GM21515 (cell line): ENCODE results near the gene RIOX2.

Experiments
- ATAC-seq: cut with Tn5 transposase; IDR thresholded peaks from one replicate; pipeline ENCODE4 v1.9.1; 2021; ENCODE audit not compliant: unreplicated experiment

The RIOX2 gene

DNA sequence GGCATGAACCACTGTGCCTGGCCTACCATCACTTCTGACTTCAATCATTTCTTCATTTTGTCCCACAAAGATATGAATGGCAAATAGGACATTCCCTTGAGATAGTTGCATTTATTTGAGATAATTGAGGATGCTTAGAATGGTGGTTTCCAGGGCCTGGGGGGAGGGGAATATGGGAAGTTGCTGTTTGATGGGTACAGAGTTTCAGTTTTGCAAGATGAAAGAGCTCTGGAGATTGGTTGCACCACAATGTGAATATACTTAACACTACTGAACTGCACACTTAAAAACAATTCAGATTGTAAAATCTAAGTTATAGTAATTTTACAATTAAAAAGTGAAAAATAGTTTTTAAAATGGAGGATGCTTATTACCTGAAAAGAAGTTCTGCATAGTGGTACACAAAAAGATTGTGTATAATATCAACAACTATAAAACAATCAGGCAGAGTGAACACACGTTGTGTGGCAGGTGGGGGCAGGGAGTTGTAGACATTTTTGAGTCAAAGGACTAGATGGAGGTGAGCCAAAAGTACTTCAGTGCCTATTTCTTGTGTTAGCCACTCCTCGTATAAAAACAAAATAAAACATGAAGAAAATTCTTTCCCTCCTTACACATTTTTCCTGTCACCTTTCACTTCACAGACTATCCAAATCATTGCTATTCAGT is 18.5 kb upstream of the RIOX2 start:
- no peak for ATAC-seq

DNA sequence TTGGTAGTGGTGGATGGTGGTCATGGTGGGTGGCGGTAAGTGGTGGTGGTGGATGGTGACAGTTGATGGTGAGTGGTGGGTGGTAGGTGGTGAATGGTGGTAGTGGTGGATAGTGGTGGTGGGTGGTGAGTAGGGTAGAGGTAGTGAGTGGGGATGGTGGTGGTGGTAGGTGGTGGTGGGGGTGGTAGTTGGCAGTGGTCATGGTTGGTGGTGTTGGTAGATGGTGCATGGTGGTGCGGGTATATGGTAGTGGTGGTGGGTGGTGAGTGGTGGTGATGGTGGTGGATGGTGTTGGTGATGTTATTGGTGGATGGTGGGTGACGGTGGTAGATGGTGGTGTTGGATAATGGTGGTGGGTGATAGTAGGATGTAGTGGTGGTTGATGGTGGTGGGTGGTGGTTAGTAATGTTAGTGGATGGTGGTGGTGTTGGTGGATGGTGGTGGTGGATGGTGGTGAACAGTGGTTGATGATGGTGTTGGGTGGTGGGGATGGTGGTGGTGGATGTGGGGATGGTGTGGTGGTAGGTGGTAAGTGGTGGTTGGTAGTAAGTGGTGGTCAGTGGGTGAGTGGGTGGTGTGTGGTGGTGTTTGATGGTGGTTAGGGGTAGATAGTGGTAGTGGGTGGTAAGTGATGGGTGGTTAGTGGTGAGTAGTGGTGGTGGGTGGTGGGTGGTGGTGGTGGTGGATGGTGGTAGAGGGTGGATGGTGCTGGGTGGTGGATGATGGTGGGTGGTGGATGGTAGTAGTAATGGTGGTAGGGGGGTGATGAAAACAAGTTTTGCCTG is 16.7 kb upstream of the RIOX2 start:
- ATAC-seq = no peak

DNA sequence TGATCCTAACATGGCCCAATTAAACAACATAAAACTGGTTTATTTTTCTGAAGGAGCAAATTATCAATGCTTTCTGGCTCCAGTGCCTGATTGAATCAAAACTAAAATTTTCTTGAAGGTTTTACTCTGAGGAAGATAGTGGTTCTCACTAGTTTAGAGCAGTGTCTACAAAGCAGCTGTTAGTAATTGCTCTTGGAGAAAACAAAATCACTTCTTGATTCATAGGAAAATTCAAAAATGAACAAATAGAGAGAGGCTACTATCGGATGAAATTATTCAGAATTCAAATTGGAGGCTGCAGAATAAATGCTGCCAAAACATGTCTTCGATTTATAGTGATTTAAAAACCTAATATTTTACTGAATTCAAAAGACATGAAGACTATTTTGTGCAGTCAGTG is 15.1 kb upstream of the RIOX2 start:
- no peak for ATAC-seq

DNA sequence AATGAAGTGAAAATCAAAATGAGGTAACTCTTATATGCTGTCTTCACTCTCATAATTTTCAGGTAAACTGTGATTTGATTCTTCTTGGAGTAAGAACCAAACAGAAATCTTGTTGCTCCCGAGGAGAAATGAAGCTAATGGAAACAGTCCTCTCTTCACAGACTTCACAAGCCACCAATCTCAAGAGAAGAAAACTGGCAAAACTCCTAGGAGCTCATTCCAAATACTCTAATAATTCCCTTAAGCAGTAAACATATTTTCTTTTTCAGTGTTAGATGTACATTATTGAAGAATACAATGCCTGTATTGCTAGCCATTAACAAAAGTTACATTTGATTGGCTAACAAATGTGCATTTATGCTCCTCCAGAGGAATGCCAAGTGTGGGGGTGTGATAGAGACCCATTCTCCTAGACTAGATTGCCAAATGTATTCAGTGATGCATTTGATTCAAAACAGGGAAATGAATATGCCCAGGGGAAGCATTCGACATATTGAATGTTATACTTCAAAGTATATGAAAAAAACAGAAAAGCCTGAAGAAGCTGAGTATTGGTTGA is 11.8 kb upstream of the RIOX2 start:
- ATAC-seq = no peak

DNA sequence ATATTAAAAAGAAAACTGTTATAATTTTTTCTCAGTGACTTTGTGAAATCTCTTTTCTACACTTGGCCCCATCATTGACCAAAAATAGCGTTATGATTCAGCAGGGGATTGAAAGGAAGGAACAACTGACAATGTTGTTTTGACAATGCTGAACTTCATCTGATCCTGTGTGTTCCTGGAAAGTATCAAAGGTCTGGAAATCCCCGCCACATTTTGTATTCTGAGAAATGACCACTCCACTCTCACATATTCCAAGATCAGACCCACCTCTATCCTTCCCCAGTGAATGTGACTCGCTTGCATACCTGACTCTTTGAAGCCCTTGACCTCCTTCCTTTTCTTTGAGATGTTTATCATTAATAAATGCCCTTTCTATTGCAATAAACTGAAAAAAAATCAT is 9.7 kb upstream of the RIOX2 start:
- no peak for ATAC-seq

DNA sequence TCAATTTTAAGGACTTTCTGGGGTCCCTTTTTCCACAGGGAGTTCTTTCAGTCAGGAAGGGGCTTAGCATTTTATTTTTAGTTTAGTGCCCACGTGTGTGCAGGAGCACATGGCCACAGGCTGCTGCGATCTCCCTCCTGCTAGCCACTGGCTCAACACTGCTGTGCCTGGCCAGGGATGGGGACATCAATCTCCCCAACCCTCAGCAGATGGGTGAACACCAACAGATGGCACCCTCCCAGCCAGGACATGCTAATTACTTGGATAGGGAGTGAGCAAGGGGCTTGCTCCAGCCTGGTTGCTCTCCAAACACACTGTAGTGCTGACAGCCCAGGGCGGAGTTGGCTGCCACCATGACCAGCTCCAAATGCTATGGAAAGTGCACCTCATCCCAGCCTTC is 7.4 kb upstream of the RIOX2 start:
- ATAC-seq = no peak

DNA sequence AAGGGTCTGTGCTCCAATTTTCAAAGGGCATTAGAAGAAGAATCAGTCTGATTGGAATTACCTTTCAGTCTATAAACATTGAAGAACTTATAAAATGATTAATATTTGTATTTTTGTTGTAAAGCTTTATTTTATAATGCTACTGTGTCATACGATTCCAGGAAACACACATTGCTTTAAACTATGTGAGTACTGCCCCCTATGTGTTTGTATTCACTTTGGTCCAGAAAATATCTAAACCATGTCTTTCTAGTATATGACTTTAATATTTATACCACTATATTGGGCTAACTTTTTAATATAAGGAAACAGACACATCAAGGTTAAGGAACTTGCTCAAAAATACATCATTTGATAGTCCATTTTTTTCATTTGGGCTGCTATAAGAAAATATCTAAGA is 3.2 kb upstream of the RIOX2 start:
- no peak for ATAC-seq

DNA sequence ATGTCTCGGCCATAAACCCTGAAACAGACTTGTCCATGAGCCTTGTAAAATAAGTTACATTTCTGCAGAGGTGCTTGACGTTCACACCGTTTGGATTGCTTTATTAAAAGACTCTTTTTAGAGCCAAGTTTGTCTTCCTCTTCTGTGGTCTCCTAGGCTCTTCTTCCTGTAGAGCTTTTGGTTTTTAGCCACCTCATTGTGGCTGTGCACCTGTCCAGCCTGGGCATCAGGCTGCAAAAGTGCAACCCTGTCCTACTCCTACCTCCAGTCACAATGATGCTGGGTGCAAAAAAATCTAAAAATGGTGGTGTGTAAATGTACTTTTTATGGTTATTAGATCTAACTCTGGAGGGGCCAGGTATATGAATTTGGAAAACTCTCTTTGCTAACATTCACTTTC is 2.8 kb upstream of the RIOX2 start:
- ATAC-seq = no peak

DNA sequence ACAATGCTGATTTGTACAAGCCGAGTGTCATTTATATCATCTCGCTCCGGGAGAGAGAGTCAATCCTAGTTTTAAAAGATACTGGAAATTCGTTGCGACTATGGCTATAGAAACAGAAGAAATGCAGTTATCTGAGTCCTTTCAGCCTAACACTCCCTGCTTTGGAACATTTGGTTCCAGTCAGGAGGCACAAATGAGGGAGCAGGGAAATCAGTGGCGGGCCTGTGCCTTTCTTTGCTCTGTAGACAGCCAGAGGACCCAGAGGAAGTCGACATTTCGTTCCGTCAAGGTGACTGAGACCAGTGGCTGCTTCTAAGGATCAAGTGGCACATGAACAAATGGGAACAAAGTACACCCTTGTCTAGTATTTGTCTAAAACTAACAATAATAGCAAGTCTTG is 745 bp upstream of the RIOX2 start:
- ATAC-seq = no peak

DNA sequence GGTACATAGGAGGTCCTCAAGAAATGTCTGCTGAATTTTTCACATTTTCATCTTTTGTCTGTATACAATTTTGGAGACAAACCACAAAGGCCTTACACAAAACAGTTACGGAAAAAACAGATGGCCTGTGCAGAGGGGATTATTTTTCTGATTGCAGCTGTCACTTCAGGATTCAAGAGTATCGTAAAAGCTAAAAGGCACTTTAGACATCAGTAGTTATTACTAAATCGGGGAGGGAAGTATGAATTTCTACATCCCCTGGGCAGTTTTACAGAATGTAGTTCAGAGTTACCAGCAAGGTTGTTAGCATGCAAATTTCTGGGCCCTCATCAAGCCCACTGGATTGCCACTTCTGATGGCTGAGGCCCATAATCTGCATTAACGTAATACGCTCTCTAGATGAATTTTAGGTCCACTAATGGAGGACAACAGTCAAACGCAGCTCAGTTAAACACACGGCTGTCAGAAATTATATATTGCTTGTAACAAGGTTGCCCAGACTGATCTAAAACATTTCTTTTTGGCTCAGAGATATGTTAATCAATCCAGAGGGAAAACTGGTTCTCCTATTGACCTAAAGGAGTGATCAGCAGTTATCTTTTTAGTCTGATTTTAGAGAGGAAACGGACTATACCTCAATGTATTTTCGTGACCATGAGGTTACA is 1.1 kb downstream of the RIOX2 start:
- ATAC-seq = no peak

DNA sequence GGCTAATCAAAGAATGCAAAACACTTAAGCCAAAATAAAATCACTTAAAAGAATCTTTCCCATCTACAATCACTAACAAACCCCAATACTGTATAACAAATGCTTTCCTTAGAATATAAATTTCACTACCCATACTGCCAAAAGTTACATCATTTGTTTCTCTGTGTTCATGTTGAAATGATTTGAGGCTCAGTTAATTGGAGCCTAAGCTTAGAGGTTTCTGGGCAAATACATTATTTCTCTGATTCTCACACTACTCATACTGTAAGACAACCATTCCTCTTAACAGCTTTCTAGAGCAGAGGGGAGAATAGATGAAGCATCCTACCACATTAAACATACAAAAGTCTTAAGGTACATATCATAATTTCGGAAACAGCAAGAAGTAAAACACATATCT is 2.1 kb downstream of the RIOX2 start:
- ATAC-seq = no peak

DNA sequence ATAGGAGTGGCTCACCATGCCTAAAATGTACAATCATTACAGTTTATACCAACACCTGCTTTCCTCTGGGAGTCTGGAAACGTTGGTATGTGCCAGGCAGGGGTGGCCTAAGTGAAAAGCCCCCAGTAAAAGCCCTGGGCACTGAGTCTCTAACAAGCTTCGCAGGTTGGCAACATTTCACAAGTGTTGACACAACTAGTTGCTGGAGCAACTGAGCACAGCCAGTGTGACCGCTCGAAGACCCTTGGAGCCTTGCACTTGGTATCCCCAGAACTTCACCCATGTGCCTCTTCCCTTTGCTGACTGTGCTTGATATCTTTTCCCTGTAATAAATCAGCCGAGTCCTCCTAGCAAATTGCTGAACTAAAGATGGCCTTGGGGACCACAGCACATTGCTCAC is 2.7 kb downstream of the RIOX2 start:
- no peak for ATAC-seq

DNA sequence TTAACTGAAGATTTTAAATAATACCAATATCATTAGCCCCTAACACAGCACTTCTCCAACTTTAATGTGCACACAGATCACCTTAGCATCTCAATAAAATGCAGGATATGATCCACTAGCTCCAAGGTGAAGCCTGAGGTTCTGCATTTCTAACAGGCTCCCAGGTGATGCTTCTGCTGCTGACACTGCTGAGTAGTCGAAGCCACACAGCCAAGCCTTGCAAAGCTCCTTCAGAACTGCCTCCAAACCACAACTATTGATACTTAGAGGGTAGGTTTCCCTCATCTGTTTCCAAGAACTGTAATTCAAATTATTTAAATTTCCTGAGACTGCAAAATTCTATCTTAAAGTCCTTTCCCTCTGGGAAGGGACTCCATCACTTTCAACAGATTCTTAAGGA is 3.9 kb downstream of the RIOX2 start:
- ATAC-seq = no peak

DNA sequence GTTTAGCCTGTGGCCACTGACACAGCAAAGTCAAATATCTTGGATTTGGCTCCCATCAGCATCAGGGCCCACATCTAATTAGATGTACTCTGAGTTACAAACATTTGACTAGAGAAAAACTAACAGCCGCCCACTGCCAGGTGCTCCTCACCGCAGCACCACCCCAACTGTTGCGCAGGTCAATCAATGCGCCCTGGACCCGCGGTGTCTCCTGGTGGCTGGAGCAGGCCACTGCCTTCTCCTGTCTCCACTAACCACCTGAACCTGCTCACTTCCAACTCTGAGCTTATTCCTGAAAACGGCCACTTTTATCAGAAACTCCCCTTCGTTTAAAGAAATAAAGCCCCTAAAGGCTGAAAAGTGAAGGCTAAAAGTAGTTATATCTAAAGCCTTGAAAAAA is 4.3 kb downstream of the RIOX2 start:
- no peak for ATAC-seq

DNA sequence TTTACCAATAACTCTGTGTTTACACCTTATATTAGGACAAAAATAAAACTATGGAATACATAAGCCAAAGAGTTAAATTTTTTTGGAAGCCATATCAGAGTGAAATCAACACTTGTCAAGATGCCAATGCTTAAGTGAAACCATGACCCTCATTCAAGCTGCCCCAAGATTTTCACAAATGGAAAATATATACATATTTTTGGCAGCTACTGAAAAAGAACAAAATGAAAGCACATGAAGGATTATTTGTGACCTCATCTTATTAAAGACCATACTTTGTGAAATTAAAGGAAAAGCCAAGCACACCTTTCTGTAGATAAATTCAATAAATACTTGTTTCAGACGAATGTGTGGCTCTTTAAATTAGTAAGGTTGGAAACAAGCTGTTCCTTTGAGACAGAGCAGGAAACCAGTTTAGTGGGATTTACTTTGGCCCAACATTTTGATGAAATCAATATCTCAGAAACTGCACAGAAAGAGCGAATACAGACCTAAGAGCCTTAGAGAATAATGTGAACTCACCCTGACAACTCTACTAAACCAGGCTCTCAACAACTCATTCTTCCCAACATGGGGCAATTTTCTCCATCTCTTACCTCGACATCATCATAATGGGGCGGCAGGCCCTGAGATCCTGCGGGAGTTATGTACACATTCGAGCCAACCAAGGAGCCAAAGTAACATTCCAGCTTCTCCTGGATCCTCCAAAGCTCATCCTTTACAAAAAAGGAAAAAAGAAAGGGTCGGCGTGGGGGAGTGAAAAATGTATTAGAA is 11.1 kb downstream of the RIOX2 start:
- ATAC-seq = no peak

DNA sequence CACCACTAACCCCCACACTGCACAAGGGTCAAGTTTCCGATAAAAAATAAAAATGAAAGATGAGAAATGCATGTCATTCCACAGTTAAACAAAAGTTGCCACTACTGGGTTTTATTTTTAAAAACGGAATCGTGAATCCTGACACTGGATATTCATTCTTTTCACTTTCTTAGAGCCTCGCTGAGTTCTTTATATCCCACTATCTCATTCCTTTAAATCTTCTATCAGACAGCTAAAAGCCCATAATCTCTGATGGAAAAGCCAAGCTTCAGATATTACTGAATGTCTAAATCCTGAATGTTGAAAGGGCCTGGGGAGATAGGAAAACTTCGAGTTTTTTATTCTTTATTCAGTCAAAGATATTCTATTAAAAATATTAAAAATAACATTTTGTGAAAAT is 11.7 kb downstream of the RIOX2 start:
- ATAC-seq = no peak

DNA sequence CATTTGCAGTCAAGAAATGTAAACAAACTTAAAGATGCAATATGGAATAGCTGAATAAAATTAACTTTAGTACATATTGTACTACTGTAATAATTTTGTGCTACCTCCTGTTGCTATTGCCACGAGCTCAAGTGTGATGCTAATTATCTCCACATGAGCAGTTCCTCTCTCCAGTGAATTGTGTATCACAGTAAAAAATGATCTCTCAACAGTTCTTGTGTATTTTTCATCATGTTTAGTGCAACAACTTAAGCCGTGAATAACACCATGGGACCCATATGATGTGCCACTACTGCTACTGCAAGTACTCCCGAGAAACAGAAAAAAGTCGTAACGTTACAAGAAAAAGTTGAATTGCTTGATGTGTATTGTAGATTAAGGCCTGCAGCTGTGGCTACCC is 12.4 kb downstream of the RIOX2 start:
- ATAC-seq = no peak

DNA sequence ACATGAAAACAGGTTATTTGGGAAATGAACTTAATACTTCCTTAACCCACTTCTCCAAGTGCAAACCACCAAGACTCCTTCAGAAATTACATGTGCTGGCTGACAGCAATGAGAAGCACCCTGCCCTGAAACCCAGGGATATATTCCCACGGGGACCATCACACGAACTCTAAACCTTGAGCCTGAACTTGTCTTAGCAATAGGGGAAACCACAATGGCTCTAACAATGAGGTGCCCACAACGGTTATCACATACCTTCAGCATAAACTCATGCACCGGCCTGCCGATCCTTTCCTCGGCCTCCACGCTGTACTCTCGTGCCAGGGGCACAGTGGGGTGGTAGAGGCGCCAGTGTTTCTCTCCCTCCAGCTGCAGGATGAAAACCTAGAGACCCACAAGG is 13.4 kb downstream of the RIOX2 start:
- ATAC-seq = no peak

DNA sequence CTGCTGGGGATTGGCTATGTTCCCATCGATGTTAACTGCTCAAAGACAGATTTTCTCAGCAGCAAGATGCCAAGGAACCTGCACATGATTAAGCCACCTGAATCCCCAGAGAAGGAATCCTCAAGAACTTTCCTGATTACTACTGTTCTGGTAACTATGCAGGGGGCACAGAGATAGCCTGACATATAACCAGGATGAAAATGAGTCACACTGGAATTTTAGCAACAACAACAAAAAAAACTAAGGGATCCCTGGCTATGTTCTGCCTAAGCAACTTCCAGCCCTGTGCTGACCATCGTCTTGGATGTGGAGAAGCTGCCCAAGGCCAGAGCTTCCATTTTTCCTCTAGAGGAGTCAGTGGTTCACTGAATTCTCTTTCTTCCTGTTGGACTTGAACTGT is 13.8 kb downstream of the RIOX2 start:
- no peak for ATAC-seq

DNA sequence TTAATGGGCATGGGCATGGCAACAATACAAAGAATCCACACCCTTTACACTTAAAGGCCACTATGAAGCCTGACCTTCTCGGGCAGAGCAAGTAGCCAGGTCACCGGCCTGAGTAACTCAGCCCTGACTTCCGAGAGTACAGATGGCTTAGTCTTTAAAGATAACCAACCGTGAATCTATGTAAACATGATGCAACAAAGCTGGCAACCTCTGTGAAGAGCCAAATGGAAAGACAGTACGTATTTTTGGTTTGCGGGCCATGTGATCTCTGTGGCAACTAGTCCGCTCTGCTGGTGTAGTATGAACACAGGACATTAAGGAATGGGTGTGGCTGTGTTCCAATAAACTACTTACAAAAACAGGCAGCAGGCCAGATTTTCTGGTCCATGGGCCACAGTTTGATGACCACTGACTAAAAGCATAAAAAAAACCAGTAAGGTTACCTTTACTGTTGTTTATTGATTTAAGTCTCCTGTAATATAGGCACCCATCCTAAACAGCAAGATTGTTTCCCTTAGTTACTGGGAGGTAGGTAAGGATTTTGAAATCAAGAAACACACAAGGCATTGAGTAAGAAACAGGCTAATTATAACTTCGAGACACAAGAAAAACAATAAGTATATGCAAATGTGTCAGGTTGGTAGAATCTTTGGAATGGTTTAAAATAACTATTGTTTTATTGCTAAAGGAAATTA is 14.5 kb downstream of the RIOX2 start:
- no peak for ATAC-seq

DNA sequence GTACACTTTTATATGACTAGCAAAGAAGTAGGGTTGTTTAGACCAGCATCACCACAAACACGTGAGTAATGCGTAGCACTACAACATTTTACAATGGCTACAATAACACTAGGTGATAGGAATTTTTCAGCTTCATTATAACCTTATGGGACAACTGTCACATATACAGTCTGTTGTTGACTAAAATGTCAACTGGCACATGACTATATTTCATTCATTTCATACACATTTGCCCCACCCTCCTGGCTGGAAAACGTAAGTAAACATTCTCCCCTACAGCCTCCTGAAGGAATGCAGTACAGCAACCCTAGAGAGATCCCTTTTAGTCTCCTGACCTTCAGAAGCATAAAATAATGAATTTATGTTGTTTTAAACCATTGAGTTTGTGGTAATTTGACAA is 16.2 kb downstream of the RIOX2 start:
- no peak for ATAC-seq
